DMS114 treated with DMSO at 0.1 percent for 48 hours (cell line): ENCODE measurements around the gene SLC4A5.
"Not testable (repeated sequence)": the region's sequence is repeated elsewhere in the genome, so short reads cannot be mapped to it uniquely, and the experiment has no call there.

ENCODE experiments used
- DNase-seq: peaks from one replicate; lab custom pipeline; 2025; ENCODE audit not compliant: unreplicated experiment; lab: John Stamatoyannopoulos, UW

SLC4A5 gene

GRCh38 chr2:74235041-74235440 lies 108.2 kb downstream of the SLC4A5 start:
- DNase-seq, result no peak

DNA sequence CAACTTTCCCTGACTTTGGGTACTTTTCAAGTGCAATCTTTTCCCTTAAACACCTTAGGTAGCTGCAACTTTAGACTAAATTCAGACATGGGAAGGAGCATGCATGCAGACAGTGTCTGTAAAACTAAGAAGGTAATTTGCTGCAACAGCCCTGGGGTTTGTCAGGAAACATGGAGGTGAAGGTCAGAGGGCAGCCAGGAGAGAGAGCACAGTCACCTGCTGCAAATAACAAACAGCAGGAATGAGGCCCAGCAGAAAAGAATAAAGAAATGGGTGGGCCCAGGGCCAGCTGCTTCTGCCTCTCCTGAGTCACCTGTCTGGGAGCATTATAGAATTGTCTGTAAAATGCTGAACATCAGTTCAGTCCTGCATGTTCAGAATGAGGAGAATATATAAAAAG lies 109.6 kb downstream of the SLC4A5 start:
- no peak for DNase-seq

- DNase-seq, result no peak
These were observed 110.8 kb downstream of the SLC4A5 start for GRCh38 chr2:74232426-74232825.

DNA sequence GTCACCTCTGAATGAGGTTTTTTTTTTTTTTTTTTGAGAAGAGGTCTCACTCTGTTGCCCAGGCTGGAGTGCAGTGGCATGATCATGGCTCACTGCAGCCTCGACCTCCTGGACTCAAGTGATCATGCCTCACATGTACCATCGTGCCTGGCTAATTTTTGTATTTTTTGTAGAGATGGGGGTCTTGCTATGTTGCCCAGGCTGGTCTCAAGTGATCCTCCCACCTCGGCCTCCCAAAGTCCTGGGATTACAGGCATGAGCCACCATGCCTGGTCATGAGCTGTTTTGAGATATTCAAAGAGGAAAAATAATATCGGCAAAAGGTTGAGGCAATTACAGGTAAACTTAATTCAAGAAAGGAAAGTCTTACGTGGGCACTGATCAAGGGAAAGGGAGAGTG lies 113.4 kb downstream of the SLC4A5 start:
- DNase-seq, result not testable (repeated sequence)

DNA sequence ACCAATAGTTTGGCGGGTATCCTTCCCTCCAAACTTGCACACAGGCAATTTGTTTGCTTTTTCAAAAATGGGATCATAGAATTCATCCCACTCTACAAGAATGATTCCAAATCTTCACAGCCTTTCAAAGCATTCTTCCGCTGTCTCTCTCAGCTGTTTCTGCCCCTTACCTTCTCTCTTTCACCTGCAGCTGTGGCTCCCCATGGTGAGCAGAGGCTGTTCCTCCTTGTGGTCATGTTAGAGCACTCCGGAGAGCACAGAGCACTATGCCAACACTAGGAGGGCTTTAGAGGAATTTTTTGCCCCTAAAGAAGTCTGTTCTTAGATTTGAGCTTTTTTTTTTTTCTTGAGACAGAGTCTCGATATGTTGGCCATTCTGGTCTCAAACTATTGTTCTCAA lies 114.4 kb downstream of the SLC4A5 start:
- no peak for DNase-seq

DNA sequence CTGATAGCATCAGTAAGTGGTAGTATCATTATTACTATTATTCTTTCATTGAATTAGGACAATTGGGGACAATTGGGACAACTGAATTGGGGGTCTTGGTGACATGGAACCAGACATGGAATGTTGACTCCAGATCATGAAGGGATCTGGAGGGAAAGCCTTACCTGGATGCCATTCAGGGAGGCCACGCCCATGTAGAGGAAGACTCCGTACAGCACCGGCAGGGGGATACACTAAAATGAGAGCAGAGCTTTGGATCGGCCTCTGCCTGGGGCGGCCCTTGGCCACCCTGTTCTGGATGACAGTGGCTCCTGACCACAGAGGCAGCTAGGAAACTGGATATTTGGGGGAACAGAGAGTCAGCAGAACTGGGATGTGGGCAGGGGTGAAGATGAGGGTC lies 115.6 kb downstream of the SLC4A5 start:
- no peak for DNase-seq

- DNase-seq, result no peak
These were observed 116.5 kb downstream of the SLC4A5 start for GRCh38 chr2:74226648-74227213.

- no peak for DNase-seq
These were observed 117.3 kb downstream of the SLC4A5 start for GRCh38 chr2:74225698-74226459.

GRCh38 chr2:74223941-74224770 lies 119.1 kb downstream of the SLC4A5 start:
- DNase-seq, result no peak

- no peak for DNase-seq
These were observed 120.9 kb downstream of the SLC4A5 start for GRCh38 chr2:74222300-74222650.

DNA sequence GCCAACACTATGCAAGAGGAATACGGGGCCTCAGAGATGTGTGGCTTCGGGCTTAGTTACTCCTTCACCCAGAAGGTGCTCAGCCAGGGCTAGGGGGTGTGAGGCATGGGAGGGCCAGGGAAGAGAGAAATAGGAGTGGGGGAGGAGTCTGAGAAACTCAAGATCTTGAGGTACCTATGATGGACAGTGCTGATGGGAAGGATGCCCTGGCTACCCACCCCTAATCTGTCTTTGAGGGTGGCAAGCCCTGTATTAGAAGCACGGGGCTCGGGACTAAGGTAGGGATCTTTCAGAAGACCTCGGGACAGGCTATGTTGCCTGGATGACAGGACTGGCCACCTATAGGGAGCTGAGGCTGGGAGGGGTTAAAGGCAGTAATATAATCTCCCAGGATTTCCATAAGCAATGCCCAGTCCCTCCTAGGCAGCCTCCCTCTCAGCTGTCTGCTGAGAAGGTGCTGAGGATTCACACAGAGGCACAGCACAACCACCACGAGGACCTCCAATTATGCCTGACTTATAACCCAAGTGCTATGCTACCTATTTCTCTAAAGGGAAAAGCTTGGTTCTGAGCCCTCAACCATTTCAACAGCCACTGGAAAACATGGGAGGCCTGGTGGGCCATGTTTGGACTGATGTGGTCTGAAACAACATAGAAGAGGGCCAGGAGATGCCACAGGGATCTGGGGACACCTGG lies 121.5 kb downstream of the SLC4A5 start:
- no peak for DNase-seq

- DNase-seq, result no peak
These were observed 122.1 kb downstream of the SLC4A5 start for GRCh38 chr2:74221091-74221490.

GRCh38 chr2:74219846-74220486 lies 123.2 kb downstream of the SLC4A5 start:
- no peak for DNase-seq

DNA sequence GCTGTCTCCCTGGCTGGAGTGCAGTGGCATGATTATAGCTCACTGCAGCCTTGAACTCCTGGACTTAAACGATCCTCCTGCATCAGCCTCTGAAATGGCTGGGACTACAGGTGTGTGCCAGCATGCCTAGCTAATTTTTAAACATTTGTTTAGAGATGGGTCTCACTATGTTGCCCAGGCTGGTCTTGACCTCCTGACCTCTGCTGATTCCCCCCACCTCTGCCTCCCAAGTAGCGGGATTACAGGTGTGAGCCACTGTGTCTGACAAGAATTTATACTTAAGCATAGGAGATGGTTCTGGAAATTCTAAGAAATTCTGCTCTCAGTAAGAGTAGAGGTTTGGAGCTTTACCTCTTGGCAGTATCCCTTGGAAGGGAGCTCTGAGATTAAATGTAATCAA lies 126.6 kb downstream of the SLC4A5 start:
- no peak for DNase-seq

- DNase-seq, result not testable (repeated sequence)
These were observed 127.4 kb downstream of the SLC4A5 start for GRCh38 chr2:74215771-74216170.

GRCh38 chr2:74212702-74213410 lies 130.4 kb downstream of the SLC4A5 start:
- DNase-seq, result no peak

GRCh38 chr2:74206180-74206688 lies 137.0 kb downstream of the SLC4A5 start:
- DNase-seq, result no peak

DNA sequence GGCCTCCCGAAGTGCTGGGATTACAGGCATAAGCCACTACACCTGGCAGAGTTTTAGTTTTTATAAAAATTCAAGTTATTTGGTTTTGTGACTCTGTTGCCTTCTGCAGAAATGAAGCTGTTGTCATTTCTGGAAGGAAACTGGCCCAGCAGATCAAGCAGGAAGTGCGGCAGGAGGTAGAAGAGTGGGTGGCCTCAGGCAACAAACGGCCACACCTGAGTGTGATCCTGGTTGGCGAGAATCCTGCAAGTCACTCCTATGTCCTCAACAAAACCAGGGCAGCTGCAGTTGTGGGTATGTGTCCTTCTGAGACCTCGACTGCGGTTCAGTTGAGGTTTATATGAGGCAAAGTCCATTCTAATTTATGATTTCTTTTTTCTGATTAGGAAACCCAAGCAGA lies 137.6 kb downstream of the SLC4A5 start:
- no peak for DNase-seq

- DNase-seq, result no peak
These were observed 138.1 kb downstream of the SLC4A5 start for GRCh38 chr2:74205113-74205512.

DNA sequence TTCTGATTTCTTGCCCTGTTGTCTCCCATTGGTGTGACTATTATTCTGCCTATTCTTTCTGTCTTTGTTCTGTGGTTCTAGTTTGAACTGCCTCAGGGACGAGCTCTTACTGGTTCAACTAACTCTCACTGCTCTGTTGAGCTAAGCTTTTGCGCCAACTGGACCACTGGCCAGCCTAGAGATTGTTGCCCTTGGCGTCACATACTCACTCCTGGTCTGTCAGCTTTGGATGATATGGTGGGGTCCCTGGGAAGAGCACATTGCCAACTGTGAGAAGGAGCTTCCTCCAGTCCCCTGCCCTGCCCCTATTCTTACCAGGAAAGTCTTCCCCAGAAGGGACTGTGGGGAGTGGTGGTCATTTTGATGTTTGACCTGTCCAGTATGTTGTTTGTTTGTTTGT lies 138.8 kb downstream of the SLC4A5 start:
- DNase-seq, result no peak
